SU-DHL-6 (cell line): ENCODE data around the gene KNDC1.

Experiments used
- H2AFZ ChIP-seq: fragments of 200-600 bp; sonication (generic); 2 replicates; pipeline ENCODE4 v1.6.1; 2014; ENCODE audit warnings: low read depth, mild to moderate bottlenecking, moderate library complexity, mixed read lengths, antibody characterized with exemption, low read length; ENCODE audit not compliant: severe bottlenecking
- H3F3A ChIP-seq: fragments of 200-600 bp; shearing (Covaris generic); 2 replicates; pipeline ENCODE4 v1.6.0; 2016; ENCODE audit warnings: antibody characterized with exemption, mild to moderate bottlenecking; ENCODE audit not compliant: insufficient read depth
- H3K27ac ChIP-seq: fragments of 200-600 bp; sonication (generic); 2 replicates; pipeline ENCODE4 v1.5.1; 2016; ENCODE audit warnings: low read depth, mild to moderate bottlenecking, low read length, moderate library complexity, mixed read lengths
- H3K27me3 ChIP-seq: fragments of 200-600 bp; sonication (generic), shearing (Covaris generic); 2 replicates; pipeline ENCODE4 v1.6.0; 2014; ENCODE audit warnings: mild to moderate bottlenecking, low read length
- H3K36me3 ChIP-seq: fragments of 200-600 bp; sonication (generic); 2 replicates; pipeline ENCODE4 v1.6.1; 2014; ENCODE audit warnings: mild to moderate bottlenecking, low read length, mixed read lengths
- H3K4me2 ChIP-seq: fragments of 300-600, 200-600 bp; shearing (Covaris generic), sonication (generic); 2 replicates; pipeline ENCODE4 v1.6.0; 2014; ENCODE audit warnings: low read length, low read depth, mild to moderate bottlenecking; ENCODE audit not compliant: poor library complexity, severe bottlenecking
- H3K4me3 ChIP-seq: fragments of 200-600 bp; sonication (generic); 2 replicates; pipeline ENCODE4 v1.5.1; 2014; ENCODE audit warnings: antibody characterized with exemption, low read length, mild to moderate bottlenecking, mixed read lengths; ENCODE audit not compliant: insufficient read depth, poor library complexity, severe bottlenecking
- H3K79me2 ChIP-seq: fragments of 200-600 bp; sonication (generic); 2 replicates; pipeline ENCODE4 v1.6.1; 2014; ENCODE audit warnings: mild to moderate bottlenecking, low read length, moderate library complexity; ENCODE audit not compliant: insufficient read depth
- H3K9ac ChIP-seq: fragments of 200-600 bp; sonication (generic); 2 replicates; pipeline ENCODE4 v1.7.0; 2014; ENCODE audit warnings: mild to moderate bottlenecking, low read length
- H3K9me2 ChIP-seq: fragments of 200-600 bp; sonication (generic); replicated peaks from 2 replicates; pipeline ENCODE4 v1.6.1; 2014; ENCODE audit warnings: low read length; ENCODE audit not compliant: insufficient read depth
- H3K9me3 ChIP-seq: fragments of 200-600 bp; sonication (generic); 2 replicates; pipeline ENCODE4 v1.6.1; 2014; ENCODE audit warnings: low read length, mixed read lengths; ENCODE audit not compliant: insufficient read depth
- H4K20me1 ChIP-seq: fragments of 200-600 bp; sonication (generic); 2 replicates; pipeline ENCODE4 v1.6.1; 2014; ENCODE audit warnings: low read depth, mild to moderate bottlenecking, antibody characterized with exemption, low read length, moderate library complexity, mixed read lengths
- CTCF ChIP-seq: fragments of 200-600 bp; sonication (generic); IDR thresholded peaks from one replicate; pipeline ENCODE4 v1.5.1; 2017; ENCODE audit warnings: antibody characterized with exemption, mild to moderate bottlenecking, low read length, moderate library complexity; ENCODE audit not compliant: insufficient read depth, poor library complexity, severe bottlenecking
- EZH2phosphoT487 ChIP-seq: fragments of 200-600 bp; sonication (generic), shearing (Covaris generic); conservative IDR thresholded peaks from 2 replicates; pipeline ENCODE4 v1.6.1; 2018; ENCODE audit warnings: mild to moderate bottlenecking, antibody characterized with exemption, low read length, moderate library complexity, mixed read lengths

The KNDC1 gene

DNA sequence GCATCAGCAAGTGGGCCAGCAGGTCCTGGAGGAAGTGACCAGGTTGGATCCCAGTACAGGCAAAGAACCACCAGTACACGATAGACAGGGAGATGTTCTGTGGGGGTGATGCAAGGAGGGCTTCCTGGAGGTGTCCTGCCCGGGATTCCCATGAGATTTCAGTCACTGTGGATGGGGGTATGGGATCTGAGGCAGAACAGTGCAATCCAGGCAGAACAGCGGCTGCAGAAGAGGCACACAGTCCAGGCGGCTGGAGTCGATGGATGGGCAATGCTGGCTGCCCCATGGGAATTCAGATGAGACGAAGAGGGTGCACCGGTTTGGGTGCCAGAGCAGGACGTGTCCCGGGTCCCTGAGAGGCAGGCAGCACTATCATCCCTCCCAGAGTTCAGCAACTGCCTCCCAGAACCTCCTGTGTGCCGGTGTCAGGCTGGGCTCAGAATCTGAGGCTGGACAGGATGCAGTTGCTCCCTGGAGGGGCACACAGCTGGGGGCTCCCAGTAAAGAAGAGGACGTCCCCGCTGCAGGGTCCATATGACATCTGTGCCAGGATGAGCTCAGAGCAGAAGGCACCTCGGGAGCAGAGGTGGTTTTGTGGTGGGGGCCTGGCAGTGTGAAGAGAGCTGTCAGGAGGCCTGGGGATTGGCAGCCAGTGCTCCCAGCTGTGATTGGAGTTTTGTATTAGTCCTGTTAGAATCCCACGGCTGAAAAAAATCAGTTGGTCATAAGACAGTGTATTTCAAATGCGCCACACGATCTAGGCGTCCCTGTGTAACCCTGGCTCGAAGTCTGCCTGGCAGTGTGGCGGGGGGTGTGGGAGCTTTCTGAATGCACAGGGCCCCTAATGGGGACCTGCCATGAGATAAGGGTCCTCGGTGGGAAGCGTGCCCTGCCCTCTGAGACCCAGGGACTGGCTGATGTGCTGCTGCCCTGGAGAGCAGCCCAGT lies 3.2 kb downstream of the KNDC1 start:
- Histone ChIP-seq H3K27me3 (no peaks in the 10 kb centered on the region), H3K9me3 (no peaks in the 10 kb centered on the region), H2AFZ (no peak overlapping the region), H3K36me3 (no peaks in the 10 kb centered on the region), H3K9ac (no peak overlapping the region), H3K4me2 (no peak overlapping the region), H3F3A (no peaks in the 10 kb centered on the region), H3K9me2 (no peaks in the 10 kb centered on the region), H4K20me1 (no peaks in the 10 kb centered on the region), H3K27ac (no peak overlapping the region), H3K4me3 (no peak overlapping the region), H3K79me2 (no peaks in the 10 kb centered on the region)
- TF ChIP-seq EZH2phosphoT487, result no peak

- no peaks in the 10 kb centered on the region for H3K9me2 ChIP-seq
- H4K20me1 ChIP-seq, result no peaks in the 10 kb centered on the region
- no peaks in the 10 kb centered on the region for H3K9me3 ChIP-seq
- no peaks in the 10 kb centered on the region for H3K36me3 ChIP-seq
- TF ChIP-seq EZH2phosphoT487 (no peak), CTCF (no peak)
- H3K9ac ChIP-seq, result no peak overlapping the region
- no peak overlapping the region for H3K4me2 ChIP-seq
- H3K27me3 ChIP-seq, result no peaks in the 10 kb centered on the region
- no peak overlapping the region for H2AFZ ChIP-seq
- H3K27ac ChIP-seq, result no peak overlapping the region
- no peak overlapping the region for H3K4me3 ChIP-seq
- no peaks in the 10 kb centered on the region for H3F3A ChIP-seq
- H3K79me2 ChIP-seq, result no peaks in the 10 kb centered on the region
Measured at GRCh38 chr10:133163889-133164815, 4.1 kb downstream of the KNDC1 start.

- no peaks in the 10 kb centered on the region for H3K36me3 ChIP-seq
- H3K4me3 ChIP-seq, result no peak overlapping the region
- no peaks in the 10 kb centered on the region for H3K9me3 ChIP-seq
- H3K27ac ChIP-seq, result no peak overlapping the region
- H3F3A ChIP-seq, result no peaks in the 10 kb centered on the region
- no peaks in the 10 kb centered on the region for H3K79me2 ChIP-seq
- no peaks in the 10 kb centered on the region for H4K20me1 ChIP-seq
- no peaks in the 10 kb centered on the region for H3K9me2 ChIP-seq
- TF ChIP-seq CTCF (no peak), EZH2phosphoT487 (no peak)
- no peaks in the 10 kb centered on the region for H3K27me3 ChIP-seq
- no peak overlapping the region for H3K4me2 ChIP-seq
- H3K9ac ChIP-seq, result no peak overlapping the region
- H2AFZ ChIP-seq, result no peak overlapping the region
Measured at GRCh38 chr10:133164816-133165555, 5.0 kb downstream of the KNDC1 start.
